Endodermal cell (in vitro differentiated cells): ENCODE measurements around the gene CHMP2B. TPM values are rescaled to one million over a fixed set of nuclear protein-coding genes. Genes with fewer than 3 reads are reported as not detected.

Experiments
- DNase-seq: peaks from one replicate; pipeline ENCODE4 v3.0.0-alpha.2; 2017
- H3K27ac ChIP-seq: 2 replicates; pipeline ENCODE4 v1.5.1; 2013; ENCODE audit warnings: mild to moderate bottlenecking, low read depth, low read length, moderate library complexity
- H3K27me3 ChIP-seq: 2 replicates; pipeline ENCODE4 v1.6.1; 2013; ENCODE audit warnings: mild to moderate bottlenecking, low read length, moderate library complexity; ENCODE audit not compliant: insufficient read depth, control insufficient read depth, poor library complexity, severe bottlenecking
- H3K36me3 ChIP-seq: 2 replicates; pipeline ENCODE4 v1.7.0; 2013; ENCODE audit warnings: mild to moderate bottlenecking, low read length, moderate library complexity; ENCODE audit not compliant: control insufficient read depth, insufficient read depth
- H3K4me1 ChIP-seq: one replicate; pipeline ENCODE4 v1.7.0; 2013; ENCODE audit warnings: low read length; ENCODE audit not compliant: control insufficient read depth, insufficient read depth
- H3K4me3 ChIP-seq: 2 replicates; pipeline ENCODE4 v1.5.1; 2013; ENCODE audit warnings: mild to moderate bottlenecking, low read length, moderate library complexity
- H3K9ac ChIP-seq: 2 replicates; pipeline ENCODE4 v1.6.1; 2013; ENCODE audit warnings: mild to moderate bottlenecking, low read length, moderate library complexity; ENCODE audit not compliant: poor library complexity, severe bottlenecking; ENCODE audit errors: extremely low read depth
- H3K9me3 ChIP-seq: 2 replicates; pipeline ENCODE4 v1.6.1; 2013; ENCODE audit warnings: mild to moderate bottlenecking, low read length, moderate library complexity; ENCODE audit not compliant: control insufficient read depth
- H3K27ac Mint-ChIP-seq: 2 replicates; pipeline ENCODE4 v1.8.0; 2020; ENCODE audit warnings: mixed read lengths
- H3K27me3 Mint-ChIP-seq: 2 replicates; pipeline ENCODE4 v1.8.0; 2021; ENCODE audit warnings: mild to moderate bottlenecking, mixed read lengths; ENCODE audit not compliant: insufficient read depth
- H3K36me3 Mint-ChIP-seq: 2 replicates; pipeline ENCODE4 v1.8.0; 2020; ENCODE audit warnings: low read depth, mixed read lengths
- H3K4me1 Mint-ChIP-seq: 2 replicates; pipeline ENCODE4 v1.8.0; 2020; ENCODE audit warnings: mixed read lengths
- H3K4me3 Mint-ChIP-seq: 2 replicates; pipeline ENCODE4 v1.8.0; 2020; ENCODE audit warnings: mild to moderate bottlenecking, moderate library complexity, mixed read lengths
- H3K9me3 Mint-ChIP-seq: 2 replicates; pipeline ENCODE4 v1.8.0; 2020; ENCODE audit warnings: mild to moderate bottlenecking, mixed read lengths
- CTCF ChIP-seq: fragments of 200-600 bp; sonication (generic); conservative IDR thresholded peaks from 2 replicates; pipeline ENCODE4 v1.5.0; 2021; ENCODE audit warnings: antibody characterized with exemption, mild to moderate bottlenecking
- WGBS, 2 experiments: methylation state at CpG; one replicate each; pipeline versions ENCODE4 v1.1.5 to v1.1.7; 2013; ENCODE audit warnings: missing lambda C conversion rate in 2 of 2, mixed read lengths in 1 of 2; ENCODE audit not compliant: insufficient coverage in 1 of 2, insufficient read length in 1 of 2; 5-methylcytosine and 5-hydroxymethylcytosine counted together
- total RNA-seq, 2 donors: library from RNA; stranded (reverse); fragmentation: NEBNext Ultra II Directional in 1 of 2; extraction: Animal tissue kit (Norgen Biotek cat#: 25700) in 1 of 2; gene quantifications; 2 replicates in 1 of 2; 3 replicates in 1 of 2; pipeline ENCODE4 v1.2.1, GENCODE V29; 2021

The CHMP2B gene
- total RNA-seq, 2 donors from 2014 or later = 31.7 to 44.0 TPM

- Mint-ChIP-seq H3K27ac (no peak overlapping the region), H3K9me3 (peaks cover 26% of the 10 kb centered on the region)
- TF ChIP-seq CTCF = no peak
Observed at GRCh38 chr3:87198774-87199173, 28.3 kb upstream of the CHMP2B start.

DNA sequence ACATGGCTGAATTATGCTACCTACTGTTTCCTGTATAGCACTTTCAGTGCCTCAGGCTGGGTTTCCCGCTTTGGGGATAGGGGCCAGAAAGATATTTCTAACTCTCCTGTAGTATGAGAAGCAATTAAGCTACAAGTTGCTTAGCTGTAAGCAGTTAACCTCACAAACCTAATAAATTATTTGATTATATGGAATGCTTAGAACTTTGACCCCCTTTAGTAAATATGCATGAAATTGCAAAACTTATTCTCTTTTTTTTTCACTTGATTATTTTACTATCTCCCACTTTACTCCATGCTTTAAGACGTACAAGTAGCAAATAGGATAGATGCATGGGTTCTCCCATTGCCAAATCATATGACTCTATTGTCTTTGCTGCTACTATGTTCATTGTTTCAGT is 27.5 kb upstream of the CHMP2B start:
- peaks cover 25% of the 10 kb centered on the region for H3K9me3 Mint-ChIP-seq
- H3K27ac Mint-ChIP-seq = no peak overlapping the region
- no peak for TF ChIP-seq CTCF
- no peak overlapping the region for H3K4me3 Mint-ChIP-seq
- H3K4me3 ChIP-seq = no peak overlapping the region
- no peaks in the 10 kb centered on the region for H3K36me3 ChIP-seq
- H3K4me1 Mint-ChIP-seq = peaks cover 19% of the 10 kb centered on the region
- no peaks in the 10 kb centered on the region for H3K4me1 ChIP-seq
- WGBS, 2 experiments = 80 to 83% methylated on average over 1 to 2 of the region's 2 CpGs
- peak overlapping the region; percentile 6 for H3K27ac ChIP-seq
- peaks cover 23% of the 10 kb centered on the region for H3K9me3 ChIP-seq
- no peak for DNase-seq
- no peaks in the 10 kb centered on the region for H3K27me3 Mint-ChIP-seq
- H3K36me3 Mint-ChIP-seq = peaks cover 4% of the 10 kb centered on the region
- H3K27me3 ChIP-seq = no peaks in the 10 kb centered on the region
- no peak overlapping the region for H3K9ac ChIP-seq

More at GRCh38 chr3:87198774-87199173, 28.3 kb upstream of the CHMP2B start:
- peaks cover 23% of the 10 kb centered on the region for H3K9me3 ChIP-seq
- peaks cover 12% of the 10 kb centered on the region for H3K4me1 Mint-ChIP-seq
- H3K27me3 Mint-ChIP-seq = no peaks in the 10 kb centered on the region
- no peaks in the 10 kb centered on the region for H3K36me3 ChIP-seq
- H3K36me3 Mint-ChIP-seq = peaks cover 4% of the 10 kb centered on the region
- no peaks in the 10 kb centered on the region for H3K27me3 ChIP-seq
- no peak overlapping the region for H3K4me3 Mint-ChIP-seq
- no peak overlapping the region for H3K4me3 ChIP-seq
- no peak overlapping the region for H3K9ac ChIP-seq
- H3K27ac ChIP-seq = peak overlapping the region; percentile 80
- DNase-seq = no peak
- no peaks in the 10 kb centered on the region for H3K4me1 ChIP-seq

- DNase-seq = no peak
- no peaks in the 10 kb centered on the region for H3K27me3 Mint-ChIP-seq
- H3K9me3 Mint-ChIP-seq = peaks cover 19% of the 10 kb centered on the region
- no peak overlapping the region for H3K27ac Mint-ChIP-seq
- Histone ChIP-seq H3K4me1 (no peaks in the 10 kb centered on the region), H3K9ac (no peak overlapping the region), H3K27ac (peak overlapping the region; percentile 6), H3K9me3 (peaks cover 19% of the 10 kb centered on the region), H3K4me3 (no peak overlapping the region), H3K36me3 (no peaks in the 10 kb centered on the region), H3K27me3 (no peaks in the 10 kb centered on the region)
- H3K36me3 Mint-ChIP-seq = peaks cover 3% of the 10 kb centered on the region
- peaks cover 21% of the 10 kb centered on the region for H3K4me1 Mint-ChIP-seq
- TF ChIP-seq CTCF = no peak
- no peak overlapping the region for H3K4me3 Mint-ChIP-seq
- WGBS, 2 experiments = 90% methylated on average over 3 of the region's 3 CpGs; no CpG with 5 or more reads in 1 of the 2 experiments
Observed at GRCh38 chr3:87200060-87200647, 27.0 kb upstream of the CHMP2B start.
